Activated T-helper 2 cell treated with anti-CD3 and anti-CD28 coated beads, Interferon-gamma antibody, Interleukin-2, Interleukin-4, amounts not matched to agents 10 μg/mL and 5 μg/mL and 100 μg/mL, durations not matched to agents 14 hours and 24 hours and 36 hours (primary cell): ENCODE measurements around the gene UMAD1. TPM values are rescaled to one million over a fixed set of nuclear protein-coding genes. Genes with fewer than 3 reads are reported as not detected.
"Not testable (repeated sequence)": the region's sequence is repeated elsewhere in the genome, so short reads cannot be mapped to it uniquely, and the experiment has no call there.

Source experiments
- DNase-seq: peaks from one replicate; pipeline ENCODE4 v3.0.0; 2021; ENCODE audit warnings: low spot score
- H3K27ac Mint-ChIP-seq: one replicate; pipeline ENCODE4 v1.8.0; 2021; ENCODE audit warnings: mixed read lengths
- H3K27me3 Mint-ChIP-seq: one replicate; pipeline ENCODE4 v1.8.0; 2021; ENCODE audit warnings: low read depth, mixed read lengths
- H3K36me3 Mint-ChIP-seq: one replicate; pipeline ENCODE4 v1.8.0; 2021; ENCODE audit warnings: low read depth, mixed read lengths
- H3K4me1 Mint-ChIP-seq: one replicate; pipeline ENCODE4 v1.8.0; 2021; ENCODE audit warnings: low read depth, mixed read lengths
- H3K4me3 Mint-ChIP-seq: one replicate; pipeline ENCODE4 v1.8.0; 2021; ENCODE audit warnings: low read depth, mild to moderate bottlenecking, moderate library complexity, mixed read lengths
- H3K9me3 Mint-ChIP-seq: one replicate; pipeline ENCODE4 v1.8.0; 2021; ENCODE audit warnings: mixed read lengths
- intact Hi-C: fragments of 100-400 bp; cut with micrococcal nuclease; formaldehyde crosslinking; loops from one replicate; pipeline ENCODE4 v1.15.1; 2023
- total RNA-seq: library from RNA; stranded (reverse); gene quantifications from 2 replicates; pipeline ENCODE4 v1.2.3, GENCODE V29; 2022

Gene UMAD1
- total RNA-seq, 1 donor from 2014 or later, result 16.0 TPM

- H3K4me1 Mint-ChIP-seq, result no peaks in the 10 kb centered on the region
- H3K9me3 Mint-ChIP-seq, result no peaks in the 10 kb centered on the region
- intact Hi-C loops, result no loop called here
- H3K27me3 Mint-ChIP-seq, result no peaks in the 10 kb centered on the region
- H3K4me3 Mint-ChIP-seq, result no peak overlapping the region
- H3K36me3 Mint-ChIP-seq, result no peaks in the 10 kb centered on the region
- H3K27ac Mint-ChIP-seq, result no peak overlapping the region
- no peak for DNase-seq
These were observed 165.1 kb downstream of the UMAD1 start for GRCh38 chr7:7805511-7806153.

DNA sequence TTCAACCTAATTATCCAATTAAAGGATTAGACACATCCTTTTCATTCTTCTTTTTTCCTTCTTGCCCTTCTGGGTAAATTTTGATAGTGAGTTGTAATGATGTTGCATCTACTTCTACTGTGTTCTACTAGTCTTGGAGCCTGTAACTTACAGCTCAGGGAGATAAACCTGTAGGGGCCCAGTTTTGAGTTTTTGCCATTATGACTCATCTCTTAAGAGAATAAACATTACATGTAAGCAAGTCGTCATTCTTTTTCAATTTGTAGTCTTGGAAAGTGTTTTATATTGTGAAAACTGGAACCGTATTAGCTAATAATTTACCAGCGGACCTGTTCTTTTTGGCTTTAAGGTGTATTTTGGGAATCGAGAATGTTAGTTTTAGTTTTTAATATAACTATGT, 167.6 kb downstream of the UMAD1 start:
- H3K9me3 Mint-ChIP-seq, result no peaks in the 10 kb centered on the region
- no peak for DNase-seq
- H3K4me3 Mint-ChIP-seq, result no peak overlapping the region
- peaks cover 2% of the 10 kb centered on the region for H3K4me1 Mint-ChIP-seq
- intact Hi-C loops, result no loop called here
- H3K36me3 Mint-ChIP-seq, result peaks cover 4% of the 10 kb centered on the region
- no peaks in the 10 kb centered on the region for H3K27me3 Mint-ChIP-seq
- H3K27ac Mint-ChIP-seq, result no peak overlapping the region

GRCh38 chr7:7808626-7809025, 168.1 kb downstream of the UMAD1 start:
- peaks cover 4% of the 10 kb centered on the region for H3K36me3 Mint-ChIP-seq
- no peak overlapping the region for H3K4me3 Mint-ChIP-seq
- no peaks in the 10 kb centered on the region for H3K9me3 Mint-ChIP-seq
- H3K27ac Mint-ChIP-seq, result no peak overlapping the region
- no peaks in the 10 kb centered on the region for H3K27me3 Mint-ChIP-seq
- peaks cover 2% of the 10 kb centered on the region for H3K4me1 Mint-ChIP-seq
- intact Hi-C loops, result no loop called here
- DNase-seq, result no peak

DNA sequence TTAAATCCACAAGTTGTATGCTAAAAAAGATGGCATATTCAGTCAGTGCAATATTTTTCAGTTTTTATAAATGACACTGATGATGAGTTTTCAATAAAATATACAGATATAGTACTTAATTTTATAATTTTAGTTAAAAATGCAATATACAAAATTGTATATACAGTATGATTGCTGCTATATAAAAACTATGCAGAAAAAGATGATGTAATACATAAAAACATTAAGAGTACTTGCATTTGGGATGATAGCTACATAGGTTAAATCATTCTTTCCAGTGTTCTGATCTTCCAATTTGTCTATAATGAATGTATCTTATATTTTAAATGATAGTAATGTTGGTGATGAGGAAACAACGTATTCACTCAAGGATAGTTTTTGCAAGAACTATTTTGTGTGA, 169.8 kb downstream of the UMAD1 start:
- H3K4me1 Mint-ChIP-seq, result peaks cover 7% of the 10 kb centered on the region
- no peak for DNase-seq
- H3K27ac Mint-ChIP-seq, result no peak overlapping the region
- H3K36me3 Mint-ChIP-seq, result peaks cover 17% of the 10 kb centered on the region
- intact Hi-C loops, result no loop called here
- peaks cover 8% of the 10 kb centered on the region for H3K9me3 Mint-ChIP-seq
- H3K27me3 Mint-ChIP-seq, result no peaks in the 10 kb centered on the region
- H3K4me3 Mint-ChIP-seq, result no peak overlapping the region

- H3K27ac Mint-ChIP-seq, result no peak overlapping the region
- peaks cover 18% of the 10 kb centered on the region for H3K36me3 Mint-ChIP-seq
- peaks cover 11% of the 10 kb centered on the region for H3K4me1 Mint-ChIP-seq
- H3K4me3 Mint-ChIP-seq, result no peak overlapping the region
- H3K9me3 Mint-ChIP-seq, result peaks cover 9% of the 10 kb centered on the region
- no peak for DNase-seq
- intact Hi-C loops, result no loop called here
- H3K27me3 Mint-ChIP-seq, result no peaks in the 10 kb centered on the region
These were observed 170.3 kb downstream of the UMAD1 start for GRCh38 chr7:7810826-7811225.

DNA sequence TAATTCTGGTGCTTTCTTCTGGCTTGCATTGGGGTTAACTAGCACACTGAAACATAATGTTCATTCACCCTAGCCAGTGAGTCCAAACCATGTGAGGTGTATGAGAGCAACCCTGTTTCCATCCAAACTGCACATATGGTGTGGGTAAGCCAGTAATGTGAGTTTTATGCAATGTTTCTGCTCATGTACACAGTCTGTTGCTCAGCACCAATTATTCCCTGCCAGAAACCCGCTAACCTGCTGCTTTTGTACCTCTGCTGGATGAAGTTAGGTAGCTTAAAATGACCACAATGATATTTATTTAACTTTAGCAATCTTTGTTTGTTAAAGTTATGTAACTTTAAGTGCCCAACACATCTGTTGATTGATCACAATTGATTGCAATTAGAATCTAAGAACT, 171.6 kb downstream of the UMAD1 start:
- peaks cover 23% of the 10 kb centered on the region for H3K4me1 Mint-ChIP-seq
- H3K4me3 Mint-ChIP-seq, result no peak overlapping the region
- intact Hi-C loops, result no loop called here
- H3K27me3 Mint-ChIP-seq, result no peaks in the 10 kb centered on the region
- no peak for DNase-seq
- H3K27ac Mint-ChIP-seq, result no peak overlapping the region
- H3K9me3 Mint-ChIP-seq, result peaks cover 9% of the 10 kb centered on the region
- H3K36me3 Mint-ChIP-seq, result peaks cover 24% of the 10 kb centered on the region

- DNase-seq, result no peak
- no peaks in the 10 kb centered on the region for H3K27me3 Mint-ChIP-seq
- no peak overlapping the region for H3K4me3 Mint-ChIP-seq
- H3K9me3 Mint-ChIP-seq, result peaks cover 9% of the 10 kb centered on the region
- peaks cover 33% of the 10 kb centered on the region for H3K4me1 Mint-ChIP-seq
- intact Hi-C loops, result no loop called here
- peaks cover 32% of the 10 kb centered on the region for H3K36me3 Mint-ChIP-seq
- H3K27ac Mint-ChIP-seq, result peak overlapping the region; percentile 12
These were observed 174.8 kb downstream of the UMAD1 start for GRCh38 chr7:7815395-7815794.

DNA sequence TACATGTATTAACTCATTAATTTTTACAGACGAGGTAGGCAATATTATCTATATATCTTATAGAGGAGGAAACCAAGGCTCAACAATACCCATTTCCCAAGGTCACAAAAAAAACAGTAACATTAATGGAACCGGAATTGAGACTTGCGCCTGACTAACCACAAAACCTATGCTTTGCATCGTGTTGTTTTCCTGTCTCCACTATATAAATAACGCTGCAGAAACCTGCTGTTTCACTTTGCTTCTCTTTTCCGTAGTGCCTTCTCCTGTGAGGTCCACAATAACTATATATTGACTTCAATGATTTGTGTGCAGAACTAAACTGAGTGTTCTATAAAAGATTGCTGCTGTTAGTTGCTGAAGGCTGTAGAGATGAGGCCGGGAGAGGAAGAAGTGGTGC, 175.5 kb downstream of the UMAD1 start:
- intact Hi-C loops, result no loop called here
- Mint-ChIP-seq H3K36me3 (peaks cover 32% of the 10 kb centered on the region), H3K27ac (no peak overlapping the region), H3K4me1 (peaks cover 33% of the 10 kb centered on the region), H3K9me3 (peaks cover 9% of the 10 kb centered on the region), H3K4me3 (no peak overlapping the region), H3K27me3 (no peaks in the 10 kb centered on the region)
- no peak for DNase-seq

- peaks cover 32% of the 10 kb centered on the region for H3K4me1 Mint-ChIP-seq
- no peaks in the 10 kb centered on the region for H3K27me3 Mint-ChIP-seq
- intact Hi-C loops, result no loop called here
- H3K36me3 Mint-ChIP-seq, result peaks cover 28% of the 10 kb centered on the region
- no peak overlapping the region for H3K4me3 Mint-ChIP-seq
- H3K9me3 Mint-ChIP-seq, result peaks cover 9% of the 10 kb centered on the region
- no peak overlapping the region for H3K27ac Mint-ChIP-seq
- DNase-seq, result no peak
These were observed 176.4 kb downstream of the UMAD1 start for GRCh38 chr7:7816816-7817536.

DNA sequence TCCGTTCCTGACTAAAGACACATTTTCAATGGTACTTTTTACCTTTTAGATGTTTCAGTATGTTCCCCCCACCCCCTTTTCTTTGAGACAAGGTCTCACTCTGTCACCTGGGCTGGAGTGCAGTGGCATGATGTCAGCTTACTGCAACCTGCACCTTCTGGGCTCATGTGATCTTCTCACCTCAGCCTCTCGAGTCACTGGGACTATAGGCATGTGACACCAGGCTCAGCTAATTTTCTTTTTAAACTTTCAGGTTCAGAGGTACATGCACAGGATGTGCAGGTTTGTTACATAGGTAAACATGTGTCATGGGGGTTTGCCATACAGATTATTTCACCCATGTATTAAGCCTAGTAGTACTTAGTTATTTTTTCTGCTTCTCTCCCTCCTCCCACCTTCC, 177.2 kb downstream of the UMAD1 start:
- no peak overlapping the region for H3K27ac Mint-ChIP-seq
- peaks cover 32% of the 10 kb centered on the region for H3K4me1 Mint-ChIP-seq
- H3K27me3 Mint-ChIP-seq, result no peaks in the 10 kb centered on the region
- DNase-seq, result no peak
- peaks cover 28% of the 10 kb centered on the region for H3K36me3 Mint-ChIP-seq
- H3K4me3 Mint-ChIP-seq, result no peak overlapping the region
- intact Hi-C loops, result no loop called here
- H3K9me3 Mint-ChIP-seq, result peaks cover 9% of the 10 kb centered on the region

DNA sequence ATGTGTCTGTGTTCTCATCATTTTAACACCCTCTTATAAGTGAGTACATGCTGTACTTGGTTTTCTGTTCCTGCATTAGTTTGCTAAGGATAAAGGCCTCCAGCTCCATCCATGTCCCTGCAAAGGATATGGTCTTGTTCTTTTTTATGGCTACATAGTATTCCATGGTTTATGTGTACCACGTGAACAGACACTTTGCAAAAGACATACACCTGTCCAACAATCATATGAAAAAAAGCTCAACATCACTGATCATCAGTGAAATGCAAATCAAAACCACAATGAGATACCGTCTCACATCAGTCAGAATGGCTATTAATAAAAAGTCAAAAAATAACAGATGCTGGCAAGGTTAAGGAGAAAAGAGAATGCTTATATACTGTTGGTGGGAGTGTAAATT, 177.6 kb downstream of the UMAD1 start:
- DNase-seq, H3K27me3 Mint-ChIP-seq, H3K9me3 Mint-ChIP-seq, H3K4me3 Mint-ChIP-seq, intact Hi-C loops, H3K27ac Mint-ChIP-seq: not testable (repeated sequence)
- H3K36me3 Mint-ChIP-seq, result peaks cover 28% of the 10 kb centered on the region
- peaks cover 32% of the 10 kb centered on the region for H3K4me1 Mint-ChIP-seq

GRCh38 chr7:7819442-7820247, 179.1 kb downstream of the UMAD1 start:
- H3K4me1 Mint-ChIP-seq, result peaks cover 32% of the 10 kb centered on the region
- intact Hi-C loops, result no loop called here
- H3K4me3 Mint-ChIP-seq, result no peak overlapping the region

DNA sequence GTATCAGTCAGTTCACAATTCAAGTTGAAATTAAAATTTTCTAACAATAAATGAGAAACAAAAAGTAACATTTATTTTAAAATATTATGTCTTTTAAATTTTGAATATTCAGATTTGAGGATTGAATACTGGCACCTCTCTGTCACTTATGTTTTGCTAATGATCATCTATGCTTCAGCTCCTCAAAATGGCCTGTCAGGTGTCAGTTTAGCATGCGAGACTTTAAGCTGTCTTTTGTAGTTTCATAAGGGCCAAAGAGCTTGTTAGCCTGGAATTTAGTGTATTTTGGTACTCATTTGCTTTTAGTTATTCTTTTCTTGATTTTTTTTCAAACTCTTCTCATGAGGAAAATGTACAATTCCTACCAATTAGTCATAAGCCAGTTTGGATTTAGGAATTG, 179.9 kb downstream of the UMAD1 start:
- no peak overlapping the region for H3K4me3 Mint-ChIP-seq

More at GRCh38 chr7:7819442-7820247, 179.1 kb downstream of the UMAD1 start:
- Mint-ChIP-seq H3K27ac (no peak overlapping the region), H3K36me3 (peaks cover 29% of the 10 kb centered on the region), H3K9me3 (peaks cover 9% of the 10 kb centered on the region), H3K27me3 (no peaks in the 10 kb centered on the region)
- DNase-seq, result no peak

More for the DNA sequence above, 179.9 kb downstream of the UMAD1 start:
- Mint-ChIP-seq H3K27ac (no peak overlapping the region), H3K27me3 (no peaks in the 10 kb centered on the region), H3K9me3 (peaks cover 8% of the 10 kb centered on the region), H3K4me1 (peaks cover 26% of the 10 kb centered on the region), H3K36me3 (peaks cover 25% of the 10 kb centered on the region)
- no peak for DNase-seq
- intact Hi-C loops, result no loop called here
